HTR-8/SVneo (cell line): ENCODE measurements around the gene LPP.

ENCODE experiments used
- DNase-seq: peaks from one replicate; pipeline ENCODE4 v3.0.0; 2011; ENCODE audit warnings: low spot score, mixed read lengths; ENCODE audit not compliant: insufficient read length
- FAIRE-seq: peaks from 2 replicates; lab custom pipeline; 2011; peaks lifted over from hg19 to GRCh38; lab: Jason Lieb, UNC

The LPP gene

DNA sequence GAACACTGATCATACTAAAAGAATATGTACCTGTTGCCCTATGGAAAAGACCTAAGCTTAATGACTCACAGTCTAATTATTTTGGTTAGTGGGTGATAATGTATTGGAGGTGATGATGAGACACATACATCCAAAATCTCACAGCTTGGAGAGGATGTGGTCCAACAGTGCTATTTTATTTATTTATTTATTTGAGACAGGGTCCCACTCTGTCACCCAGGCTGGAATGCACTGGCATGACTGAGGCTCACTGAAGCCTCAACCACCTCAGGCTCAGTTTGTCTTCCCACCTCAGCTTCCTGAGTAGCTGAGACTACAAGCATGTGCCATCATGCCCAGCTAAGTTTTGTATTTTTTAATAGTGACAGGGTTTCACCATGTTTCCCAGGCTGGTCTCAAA is 35.0 kb downstream of the LPP start:
- DNase-seq (no peak), FAIRE-seq (no peak)

DNA sequence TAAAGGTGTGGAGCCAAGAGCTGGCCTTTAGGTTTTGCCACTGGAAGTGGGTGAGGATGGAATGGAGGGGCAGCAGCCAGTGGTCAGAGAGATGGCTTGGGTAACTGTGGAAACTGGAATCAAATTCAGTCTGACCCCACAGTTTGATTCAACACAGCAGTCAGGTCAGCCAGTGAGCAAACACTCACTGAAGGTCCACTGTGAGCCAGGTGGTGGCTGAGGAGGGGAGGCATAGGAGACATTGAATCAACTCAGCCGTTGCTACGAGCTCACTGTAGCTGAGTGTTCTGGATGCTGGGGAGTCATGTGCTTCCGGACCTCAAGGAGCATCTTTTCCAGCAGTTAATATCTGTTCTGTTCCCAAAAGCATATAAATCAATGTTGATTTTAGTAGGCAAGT is 37.5 kb downstream of the LPP start:
- FAIRE-seq (no peak), DNase-seq (no peak)

DNA sequence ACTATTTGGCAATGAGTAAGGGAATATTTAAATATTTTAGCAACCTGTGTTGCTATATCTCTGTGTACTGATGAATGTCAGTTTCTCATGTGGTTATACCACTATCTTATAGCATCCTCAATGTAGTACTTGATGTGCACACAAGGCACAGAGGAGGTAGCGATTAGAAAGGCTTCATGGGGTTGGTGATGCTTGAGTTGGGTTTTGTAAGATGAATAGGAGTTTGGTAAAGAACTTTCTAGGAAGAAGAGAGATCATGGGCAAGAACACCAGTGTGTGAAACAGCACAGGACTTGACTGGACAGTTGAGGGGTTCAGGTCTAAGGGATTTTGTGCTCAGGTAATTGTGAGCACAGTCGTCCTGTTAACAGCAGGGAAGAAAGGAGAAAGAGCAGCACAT is 38.1 kb downstream of the LPP start:
- FAIRE-seq (no peak), DNase-seq (no peak)

DNA sequence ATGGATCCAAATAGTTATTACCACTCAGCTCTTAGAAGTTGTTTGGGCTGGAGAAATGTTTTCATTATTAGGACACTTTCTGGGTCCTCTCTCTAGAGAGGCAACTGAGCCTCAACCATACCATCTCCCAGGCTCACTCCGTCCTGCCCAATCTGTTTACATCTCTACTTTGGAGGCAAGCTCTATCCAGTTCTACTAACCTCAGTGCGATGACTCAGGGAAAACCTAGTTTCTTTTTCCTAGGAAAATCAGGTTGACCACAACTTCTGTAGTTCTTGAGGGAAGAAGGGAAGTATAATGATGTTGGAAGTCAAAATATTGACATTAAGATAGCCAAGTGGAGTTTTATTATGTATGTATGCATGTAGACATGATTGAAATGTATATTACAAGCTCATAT is 40.4 kb downstream of the LPP start:
- FAIRE-seq (no peak), DNase-seq (no peak)

DNA sequence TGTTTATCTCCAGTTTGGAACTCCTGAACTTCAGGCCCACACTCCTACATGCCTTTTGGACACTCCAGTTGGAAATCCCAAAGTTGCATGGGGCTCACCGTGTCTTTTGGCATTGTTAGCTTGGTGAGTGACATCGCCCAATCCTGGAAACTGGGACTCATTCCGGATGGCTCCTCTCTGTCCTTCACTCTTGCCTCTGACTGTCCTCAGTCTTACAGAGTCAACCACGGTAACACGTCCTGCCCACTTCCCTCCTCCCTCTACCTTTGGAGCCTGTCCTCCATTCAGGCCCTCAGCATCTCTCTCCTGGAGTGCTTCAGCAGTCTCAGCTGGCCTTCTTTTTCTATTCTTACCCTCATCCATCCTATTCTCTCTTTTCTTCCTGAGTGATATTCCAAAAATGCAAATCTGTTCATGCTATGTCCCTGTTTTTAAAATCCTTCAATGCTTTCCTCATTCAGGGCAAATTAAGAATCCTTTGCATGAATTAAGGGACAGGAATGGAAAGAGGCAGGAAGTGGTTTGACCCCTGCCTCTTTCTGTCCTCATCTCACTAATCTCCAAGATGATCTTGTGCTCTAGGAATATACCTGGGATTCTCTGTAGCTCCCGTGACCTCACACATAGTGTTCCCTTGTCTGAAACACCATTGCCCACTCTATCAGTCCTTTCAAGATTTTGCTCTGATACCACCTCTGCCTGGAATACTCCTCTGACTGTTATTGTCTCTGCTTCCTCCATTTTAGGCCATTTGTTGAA is 42.5 kb downstream of the LPP start:
- DNase-seq (no peak), FAIRE-seq (no peak)

DNA sequence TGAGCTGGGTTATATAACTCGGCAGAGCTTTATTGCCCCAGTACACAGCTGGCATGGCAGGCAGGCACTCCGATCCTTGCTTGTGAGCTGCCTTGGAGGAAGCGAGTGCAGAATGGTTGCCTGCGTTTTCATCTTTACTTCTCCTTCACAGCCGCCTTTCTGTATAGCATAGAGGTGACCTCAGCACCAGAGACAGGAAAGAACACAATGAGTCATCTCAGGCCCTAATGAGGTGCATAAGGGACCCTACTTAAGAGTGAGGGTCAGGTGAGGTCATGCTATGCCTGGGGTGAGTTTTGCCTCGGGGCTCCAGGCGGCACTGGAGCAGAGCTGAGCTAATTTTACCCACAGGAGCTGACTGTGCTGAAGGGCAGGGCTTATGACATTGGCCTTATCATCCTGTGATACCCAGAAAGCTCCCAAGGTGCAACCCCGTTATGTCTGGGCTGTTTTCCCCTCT is 43.5 kb downstream of the LPP start:
- peak; percentile 60 for DNase-seq
- no peak for FAIRE-seq

DNA sequence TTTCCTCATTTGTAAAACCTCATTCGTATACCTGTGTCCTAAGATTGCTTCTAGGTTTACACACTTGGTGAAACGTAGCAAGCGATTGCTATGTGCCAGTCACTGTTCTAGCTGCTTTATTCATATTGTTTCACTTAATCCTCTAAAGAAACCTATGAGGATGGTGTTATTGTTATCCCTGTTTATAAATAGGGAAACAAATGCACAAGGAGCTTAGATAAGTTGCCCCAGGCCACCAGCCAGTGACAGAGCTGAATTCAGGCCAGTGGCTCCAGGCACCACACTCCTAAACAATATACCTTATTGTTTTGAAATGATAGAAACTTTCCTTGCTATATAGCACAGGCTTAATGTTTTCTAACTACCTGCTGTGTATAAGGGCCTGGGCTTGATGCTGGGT is 44.0 kb downstream of the LPP start:
- DNase-seq, result no peak
- FAIRE-seq, result no peak

DNA sequence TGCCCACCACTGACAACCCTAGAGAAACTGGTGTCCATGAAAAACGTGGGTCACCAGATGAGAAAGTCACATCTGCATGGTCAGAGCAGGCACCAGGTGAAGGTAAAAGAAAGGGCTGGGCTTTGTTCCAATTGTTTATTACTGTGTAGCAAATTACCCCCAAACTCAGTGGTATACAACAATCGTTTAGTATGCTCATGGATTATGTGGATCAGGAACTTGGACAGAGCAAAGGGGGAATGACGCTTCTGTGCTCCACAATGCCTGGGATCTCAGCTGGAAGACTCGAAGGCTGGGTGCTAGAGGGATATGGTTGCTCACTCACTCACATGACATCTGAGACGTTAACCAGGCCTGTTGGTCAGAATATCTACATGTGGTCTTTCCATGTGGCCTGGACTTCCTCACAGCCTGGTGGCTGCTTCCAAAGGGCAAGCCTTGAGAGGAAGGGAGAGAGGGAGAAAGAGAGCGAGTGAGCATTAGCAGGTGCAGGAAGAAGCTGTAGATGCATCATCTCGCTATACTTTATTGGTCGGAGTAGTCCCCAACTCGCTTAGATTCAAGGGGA is 44.9 kb downstream of the LPP start:
- no peak for FAIRE-seq
- DNase-seq, result no peak

DNA sequence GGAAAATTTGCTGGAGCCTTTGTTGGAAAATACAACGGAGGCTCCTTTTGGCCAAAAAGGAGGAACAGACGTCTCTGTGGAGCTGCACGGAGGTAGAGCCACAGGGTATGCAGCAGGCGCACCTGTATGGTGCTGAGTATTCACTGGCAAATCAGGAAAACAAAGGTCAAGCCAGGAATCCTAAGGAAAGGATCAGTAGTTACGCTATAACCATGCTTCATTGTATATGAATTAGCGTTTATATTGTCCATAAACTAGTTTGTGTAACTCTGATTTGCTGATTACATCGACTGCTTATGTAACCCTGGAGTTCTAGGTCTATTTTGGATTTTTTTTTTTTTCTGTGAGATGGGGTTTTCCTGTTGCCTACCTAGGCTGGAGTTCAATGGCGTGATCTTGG is 45.4 kb downstream of the LPP start:
- FAIRE-seq, result no peak
- no peak for DNase-seq

DNA sequence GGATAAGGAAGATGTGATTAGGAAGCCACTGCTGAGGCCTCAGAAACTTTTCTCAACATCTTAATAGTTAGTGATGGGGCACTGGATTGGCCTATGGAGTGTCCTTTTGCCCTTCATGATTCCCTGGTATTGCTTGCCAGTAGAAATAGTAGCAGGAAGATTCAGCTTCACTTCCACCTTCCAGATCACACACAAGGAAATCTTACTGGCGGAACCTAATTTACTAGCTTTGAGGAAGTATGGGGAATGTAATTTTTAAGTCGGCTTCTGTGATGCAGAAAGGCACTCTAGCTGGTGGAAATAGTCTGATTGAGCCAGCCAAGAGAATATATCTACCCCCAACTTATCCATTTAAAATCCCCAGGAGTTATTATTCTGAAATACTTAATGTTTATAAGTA is 46.5 kb downstream of the LPP start:
- DNase-seq (no peak), FAIRE-seq (no peak)

DNA sequence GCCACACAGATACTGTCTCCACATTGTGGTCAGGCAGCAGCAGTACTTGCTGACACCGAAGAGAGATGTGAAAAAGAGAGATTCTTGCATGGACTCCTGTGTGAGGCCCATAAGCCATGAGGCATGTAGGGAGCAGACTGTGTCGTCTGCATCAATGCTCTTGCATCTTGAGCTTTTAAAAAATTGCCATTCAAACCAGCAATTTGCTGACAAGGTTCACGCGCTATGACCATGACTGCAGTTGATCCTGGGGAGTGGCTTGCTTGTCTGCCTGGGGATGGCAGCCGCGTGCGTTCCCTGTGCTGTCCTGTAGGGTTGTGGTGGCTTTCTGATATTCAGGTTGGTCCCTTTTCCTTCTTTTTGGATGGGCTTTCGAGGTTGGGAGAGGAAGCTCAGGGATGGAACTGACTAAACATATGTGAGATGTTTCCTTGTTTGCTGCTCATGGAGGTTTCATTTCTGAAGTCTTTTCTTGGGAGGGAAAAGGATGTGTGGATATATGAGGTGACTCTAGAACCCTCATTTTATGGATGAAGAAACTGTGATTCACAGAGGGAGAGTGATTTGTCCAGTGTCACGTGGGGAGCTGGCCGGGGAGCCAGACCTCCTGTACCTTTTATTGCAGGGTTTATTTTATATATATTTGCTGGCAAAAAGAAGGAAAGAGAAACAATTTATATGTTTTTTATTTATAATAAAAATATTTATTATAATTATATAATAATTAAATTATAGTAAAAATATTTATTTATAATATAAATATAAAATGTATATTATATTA is 48.6 kb downstream of the LPP start:
- FAIRE-seq (no peak), DNase-seq (no peak)

DNA sequence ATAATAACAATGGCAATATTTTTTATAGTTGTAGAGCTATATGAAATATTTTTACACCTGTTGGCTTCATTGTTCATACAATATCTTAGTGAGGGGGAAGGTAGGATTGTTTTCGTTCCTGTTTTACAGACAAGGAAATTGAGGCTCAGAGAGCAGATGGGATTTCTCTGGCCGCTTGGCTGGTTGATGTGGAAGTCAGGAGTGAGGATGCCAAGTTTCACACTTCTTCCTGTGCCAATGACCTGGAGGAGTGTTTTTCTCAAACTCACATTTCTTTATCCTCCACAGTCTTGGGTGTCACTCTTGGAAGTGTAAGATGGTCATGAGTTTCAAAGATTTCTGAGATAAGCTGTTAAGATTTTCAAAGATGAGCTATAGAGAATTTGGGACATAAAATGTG is 50.6 kb downstream of the LPP start:
- no peak for FAIRE-seq

DNA sequence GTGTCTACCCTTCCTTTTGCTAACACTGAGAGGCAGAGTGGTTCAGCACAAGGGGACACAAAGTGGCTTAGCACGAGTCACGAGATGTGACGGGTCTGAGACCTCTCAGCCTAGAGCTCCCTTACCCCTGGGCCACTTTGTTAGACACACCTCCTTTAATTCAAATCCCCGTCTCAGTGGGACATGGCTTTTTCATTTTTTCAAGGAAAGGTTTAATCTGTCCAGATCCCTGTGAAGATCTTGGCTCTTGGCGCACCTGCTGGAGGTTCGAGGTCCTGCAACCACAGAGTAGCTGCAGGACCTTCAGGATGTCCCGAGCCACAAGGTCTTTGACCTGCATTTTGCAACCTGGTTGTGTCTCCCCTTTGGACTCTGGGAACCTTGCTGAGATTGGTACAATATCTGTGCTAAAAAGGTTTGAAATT is 52.0 kb downstream of the LPP start:
- no peak for DNase-seq

More for the DNA sequence above, 50.6 kb downstream of the LPP start:
- no peak for DNase-seq

DNA sequence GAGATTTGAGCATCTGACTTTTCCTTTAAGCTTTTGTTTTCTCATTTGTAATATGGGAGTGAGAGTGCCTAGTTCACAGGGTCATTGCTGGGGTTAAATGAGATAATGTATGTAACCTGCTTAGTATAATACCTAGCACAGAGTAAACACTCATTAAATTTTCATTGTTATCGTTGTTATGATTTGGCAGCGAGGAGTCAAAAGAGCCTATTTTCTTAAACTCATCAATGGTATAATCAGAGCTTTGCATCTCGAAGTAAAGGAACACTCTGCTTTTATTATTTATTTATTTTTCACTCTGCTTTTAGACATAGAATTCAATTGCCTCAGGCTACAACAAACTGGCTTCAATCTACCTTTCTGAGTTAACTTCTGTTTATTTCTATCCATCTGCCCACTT is 52.8 kb downstream of the LPP start:
- FAIRE-seq (no peak), DNase-seq (no peak)

More for the DNA sequence above, 52.0 kb downstream of the LPP start:
- no peak for FAIRE-seq

DNA sequence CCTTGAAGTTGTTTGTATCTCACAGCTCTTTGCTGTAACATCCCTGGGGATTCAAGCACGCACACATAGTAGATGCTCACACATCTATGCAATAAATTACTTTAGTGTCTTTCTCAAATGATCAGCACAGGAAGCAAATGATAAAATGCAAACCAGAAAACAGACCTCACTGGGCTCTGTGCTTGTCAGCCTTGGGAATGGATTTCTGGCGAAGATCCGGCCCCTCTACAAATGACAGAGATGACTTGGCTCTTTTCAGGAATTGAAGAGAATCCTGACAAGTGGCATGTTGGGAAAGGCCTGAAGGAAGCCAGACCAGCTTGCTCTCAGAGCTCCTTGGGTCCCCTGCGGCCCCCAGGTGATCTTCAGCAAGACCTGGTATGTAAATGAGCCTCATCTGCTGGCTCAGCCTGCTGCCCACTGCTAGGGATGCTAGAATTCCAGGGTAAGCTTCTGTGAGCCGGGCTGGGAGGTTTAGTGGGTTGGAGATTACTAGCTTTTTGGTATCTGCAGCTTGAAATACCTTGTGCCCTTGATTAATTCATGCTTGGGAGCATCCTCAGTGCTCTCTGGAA is 54.1 kb downstream of the LPP start:
- DNase-seq (no peak), FAIRE-seq (no peak)

DNA sequence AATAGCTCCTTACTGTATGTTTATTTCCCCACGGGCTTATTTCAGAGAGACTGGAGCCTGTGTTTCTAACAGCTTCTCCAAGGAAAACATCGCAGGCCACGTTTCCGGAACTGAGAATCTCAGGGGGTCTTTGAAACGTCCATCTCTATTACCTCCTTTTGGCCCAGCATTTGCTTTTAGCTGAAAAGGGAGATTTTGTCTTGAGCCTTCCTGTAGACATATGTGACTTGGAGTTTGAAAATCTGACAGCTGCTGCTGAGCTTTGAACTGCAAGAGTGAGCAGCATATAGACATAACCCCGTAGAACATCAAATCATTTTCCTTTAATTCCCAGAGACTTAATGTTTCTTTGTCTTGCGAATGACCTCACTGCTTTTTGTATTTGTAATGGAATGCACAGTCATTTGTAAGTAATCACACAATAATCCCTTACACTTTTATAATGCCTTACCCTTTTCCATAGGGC is 54.6 kb downstream of the LPP start:
- FAIRE-seq, result no peak
- no peak for DNase-seq

DNA sequence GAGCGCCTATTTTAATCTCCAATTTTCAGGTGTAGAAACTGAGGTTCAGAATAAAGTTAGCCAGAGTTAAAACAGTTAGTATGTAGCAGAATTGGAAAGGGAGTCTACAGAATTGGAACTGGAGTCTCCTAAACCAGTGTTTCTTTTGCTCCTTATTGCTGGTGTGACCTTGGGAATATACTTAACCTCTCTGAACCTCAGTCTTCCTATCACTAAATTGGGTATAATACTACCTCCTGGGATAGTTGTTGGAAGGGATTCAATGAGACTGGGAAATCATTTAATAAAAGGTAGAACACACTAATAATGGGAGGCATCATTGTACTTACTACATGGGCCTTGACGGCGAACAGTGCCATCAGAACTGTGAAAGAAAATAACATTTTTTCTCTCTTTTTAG is 55.1 kb downstream of the LPP start:
- FAIRE-seq (no peak), DNase-seq (no peak)

DNA sequence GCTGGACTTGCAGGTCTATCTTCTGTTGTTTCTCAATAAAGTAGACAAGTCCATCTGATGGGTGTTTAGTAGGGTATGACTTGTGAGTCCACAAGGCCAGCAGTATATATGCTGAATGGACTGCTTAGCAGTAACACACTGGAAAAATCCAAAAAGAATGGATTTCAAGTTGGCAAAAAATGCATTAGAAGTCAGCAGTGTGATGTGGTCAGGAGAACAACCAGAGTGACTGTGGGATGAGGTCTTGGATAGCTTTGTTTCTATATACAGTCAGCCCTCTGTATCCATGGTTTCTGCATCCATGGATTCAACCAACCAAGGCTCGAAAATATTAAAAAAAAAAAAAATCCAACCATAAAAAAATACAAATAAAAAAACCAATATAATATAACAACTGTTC is 55.8 kb downstream of the LPP start:
- no peak for FAIRE-seq
- DNase-seq, result no peak

DNA sequence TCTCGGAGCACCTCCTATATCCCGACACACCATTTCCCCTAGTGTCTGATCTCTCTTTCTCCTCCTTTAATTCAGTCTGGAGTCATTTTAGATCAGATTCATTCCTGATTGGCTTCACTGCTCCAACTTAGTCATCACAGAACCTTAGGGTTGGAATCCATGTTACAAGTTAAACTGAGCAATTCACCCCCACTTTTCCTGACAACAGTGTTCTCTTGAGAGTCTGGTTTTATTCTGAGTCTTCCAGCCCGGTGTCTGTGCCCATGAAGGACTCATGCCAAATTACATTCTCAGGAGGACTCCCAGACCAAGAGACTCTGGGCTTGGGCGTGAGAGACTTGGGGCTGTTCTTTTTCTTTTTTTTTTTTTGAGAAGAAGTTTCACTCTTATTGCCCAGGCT is 57.5 kb downstream of the LPP start:
- DNase-seq (no peak), FAIRE-seq (no peak)

DNA sequence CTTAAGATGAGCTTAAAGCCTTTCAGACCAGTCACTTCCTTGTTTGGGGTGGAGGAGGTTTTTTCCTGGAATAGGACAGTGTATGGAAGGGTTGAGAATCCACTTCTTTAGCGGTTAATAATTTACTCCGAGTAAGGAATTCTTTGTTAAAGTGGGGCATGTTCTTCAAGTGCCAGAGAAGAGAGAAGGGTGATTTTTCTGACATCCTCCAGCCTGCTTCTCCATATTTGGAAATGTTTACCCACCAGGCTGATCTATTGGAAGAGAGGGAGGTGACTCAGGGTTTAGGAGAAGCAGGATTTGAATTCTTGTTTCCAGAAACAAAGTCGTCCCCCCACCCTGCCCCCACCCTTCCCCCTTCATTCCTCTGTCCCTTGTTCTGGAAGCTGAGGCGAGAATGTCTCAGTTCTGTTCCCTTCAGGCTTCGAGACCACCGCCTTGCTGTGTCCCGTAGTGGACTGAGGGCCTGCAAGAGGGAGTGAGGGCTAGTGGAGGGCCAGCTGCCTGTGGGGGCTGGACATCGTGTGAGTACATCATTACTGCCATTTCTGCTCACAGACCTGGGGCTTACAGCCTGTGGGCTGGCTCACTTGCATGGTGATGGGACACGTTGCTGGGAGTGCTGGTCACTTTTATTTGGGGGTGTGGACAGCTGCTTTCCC is 58.5 kb downstream of the LPP start:
- FAIRE-seq, result no peak

More for the DNA sequence above, 58.5 kb downstream of the LPP start:
- no peak for DNase-seq
